Activated gamma-delta T cell treated with Interleukin-2 at 50 U/mL for 16 hours (primary cell): Measurements from ENCODE around the gene ROR2.
"Not testable (repeated sequence)": the region's sequence is repeated elsewhere in the genome, so short reads cannot be mapped to it uniquely, and the experiment has no call there.

Experiments
- DNase-seq: peaks from one replicate; pipeline ENCODE4 v3.0.0-alpha.2; 2020

The ROR2 gene

DNA sequence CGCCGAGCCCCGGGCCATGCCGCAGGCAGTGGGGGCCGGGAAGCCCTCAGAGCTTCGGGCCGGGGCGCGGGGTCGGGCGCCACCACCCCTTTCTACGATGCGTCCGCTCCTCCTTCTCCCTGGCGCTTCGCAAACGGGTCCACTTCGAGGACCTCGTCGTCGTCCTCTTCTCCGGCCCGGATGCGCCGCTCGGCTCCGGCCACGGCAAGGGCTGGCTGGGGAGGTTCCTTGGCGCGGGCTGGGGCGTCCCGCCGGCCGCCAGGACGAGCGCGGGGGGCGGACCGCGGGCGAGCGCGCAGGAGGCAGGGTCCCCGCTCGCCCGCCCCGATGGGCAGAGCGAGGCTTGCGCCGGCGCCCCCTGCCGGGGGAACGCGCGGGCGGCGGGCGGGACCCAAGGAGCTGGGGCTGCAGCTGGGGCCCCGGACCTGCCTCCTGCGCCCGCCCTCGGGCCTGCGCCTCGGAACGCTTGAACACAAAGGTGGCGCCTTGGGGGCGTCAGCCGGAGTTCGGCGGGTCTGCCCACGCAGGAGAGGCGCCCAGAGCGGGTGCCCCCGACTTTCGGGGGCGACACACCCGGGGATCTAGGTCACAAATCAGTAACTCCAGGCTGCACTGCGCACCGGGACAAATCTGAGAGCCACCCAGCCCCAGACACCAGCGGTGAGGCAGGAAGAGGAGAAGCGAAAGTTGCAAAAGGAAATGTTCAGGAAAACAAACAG is at the start of gene ROR2:
ROR2 (minus strand) TSS at position 283 of the 719 bp plus-strand sequence.
- peak; percentile 17 for DNase-seq

DNA sequence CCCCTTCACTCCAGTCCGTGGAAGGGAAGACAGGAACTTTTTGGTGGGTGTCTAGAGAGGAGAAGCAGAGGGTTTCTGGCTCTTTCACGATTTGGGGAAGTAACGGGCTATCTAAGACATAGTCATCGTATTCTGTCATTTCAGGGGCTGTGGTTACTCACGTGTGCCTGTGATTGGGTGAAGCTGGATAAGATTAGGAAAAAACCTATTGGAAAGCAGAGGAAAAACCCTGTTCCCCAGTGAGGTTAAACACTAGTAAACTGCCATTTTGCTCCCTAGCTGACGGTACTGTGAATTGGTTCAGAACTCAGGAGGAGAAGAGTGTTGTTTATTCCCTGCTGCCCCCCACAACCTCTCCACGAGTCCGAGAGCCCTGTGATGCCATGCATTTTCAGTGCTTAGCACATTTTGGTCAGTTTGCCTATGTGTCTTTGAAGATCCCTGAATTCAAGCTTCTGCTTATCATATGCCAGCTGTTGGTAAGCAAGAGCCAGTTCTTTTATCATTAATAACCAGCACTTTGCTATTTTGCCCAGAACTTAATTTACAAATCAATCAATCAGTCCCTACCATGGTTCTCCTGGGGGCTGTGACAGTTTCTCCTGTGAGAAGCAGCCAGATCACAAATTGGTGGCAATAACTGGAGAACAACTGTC is 45.1 kb upstream of the ROR2 start:
- DNase-seq: no peak

- no peak for DNase-seq
Measured at GRCh38 chr9:91994422-91994821, 44.4 kb upstream of the ROR2 start.

DNA sequence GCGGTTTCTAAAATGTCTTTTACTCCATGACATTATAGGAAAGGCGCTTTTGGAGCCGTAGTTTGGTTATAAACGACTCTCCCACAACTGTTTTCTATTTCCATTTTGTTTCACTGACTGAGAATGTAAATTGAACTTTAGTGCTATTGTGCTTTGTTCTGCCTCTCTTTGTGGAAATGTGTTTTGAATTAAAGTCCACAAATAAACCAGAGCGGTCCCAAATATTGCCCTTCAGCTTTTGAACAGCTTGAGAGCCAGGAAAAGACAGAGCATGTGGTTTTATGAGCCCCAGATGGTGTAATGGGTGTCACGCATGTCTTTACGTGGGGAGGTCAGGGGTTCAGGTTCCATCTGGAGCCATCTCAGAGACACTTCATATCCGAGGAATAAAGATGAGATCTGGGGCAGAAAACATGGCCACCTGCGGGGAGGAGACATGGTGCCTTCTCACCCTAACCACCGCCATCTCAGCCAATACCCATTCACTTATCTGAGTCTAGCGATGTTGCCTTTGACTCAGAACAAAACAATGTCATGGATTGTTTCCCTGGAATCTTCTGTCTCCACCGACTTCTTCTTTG is 42.5 kb upstream of the ROR2 start:
- no peak for DNase-seq

- DNase-seq: no peak
Measured at GRCh38 chr9:91991721-91992341, 41.8 kb upstream of the ROR2 start.

- no peak for DNase-seq
Measured at GRCh38 chr9:91986248-91986647, 36.2 kb upstream of the ROR2 start.

DNA sequence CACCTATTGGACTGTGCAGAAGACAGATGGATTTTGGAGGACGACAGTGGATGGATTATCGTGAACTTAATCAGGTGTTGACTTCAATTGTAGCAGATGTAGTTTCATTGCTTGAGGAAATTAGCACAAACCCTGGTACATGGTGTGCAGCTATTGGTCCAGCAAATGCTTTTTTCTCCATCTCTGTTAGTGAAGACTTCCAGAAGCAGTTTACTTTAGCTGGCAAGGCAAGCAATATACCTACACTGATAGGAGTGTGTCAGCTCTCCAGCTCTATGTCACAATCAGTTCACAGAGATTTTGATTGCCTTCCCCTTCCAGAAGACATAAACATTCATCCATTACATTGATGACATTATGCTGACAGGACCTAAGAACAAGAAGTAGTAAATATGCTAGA is 35.7 kb upstream of the ROR2 start:
- no peak for DNase-seq

DNA sequence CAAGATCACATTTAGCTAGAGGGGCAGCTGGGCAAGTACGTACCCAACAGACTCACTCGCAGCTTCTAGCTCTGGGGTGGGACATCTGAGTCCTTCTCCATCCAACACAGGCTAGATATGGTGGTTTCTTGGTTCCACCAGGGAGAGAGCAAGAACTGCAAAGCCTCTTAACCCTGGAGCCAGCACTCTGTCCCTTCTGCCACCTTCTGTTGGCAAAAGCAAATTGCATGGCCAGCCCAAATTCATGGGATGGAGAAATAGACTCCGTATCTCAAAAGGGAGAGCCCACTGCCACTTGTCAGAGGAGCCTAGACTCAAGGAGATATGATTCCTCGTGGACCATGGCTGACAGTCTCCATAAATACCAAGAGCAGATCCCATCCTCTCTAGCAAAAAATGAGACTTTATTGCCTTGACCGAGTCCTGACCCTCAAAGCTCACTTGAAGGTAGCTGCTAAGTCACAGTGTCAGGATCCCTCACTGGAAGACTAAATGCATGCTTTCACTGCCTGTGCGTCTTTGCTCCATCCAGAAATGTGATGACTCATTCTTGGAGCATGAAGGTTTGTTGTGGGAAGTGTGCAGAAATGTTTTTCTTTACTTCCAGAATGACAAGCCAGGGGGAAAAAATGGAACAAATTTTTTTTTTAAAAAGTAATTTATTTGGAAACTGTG is 28.8 kb upstream of the ROR2 start:
- DNase-seq: no peak

- not testable (repeated sequence) for DNase-seq
Measured at GRCh38 chr9:91975254-91975653, 25.2 kb upstream of the ROR2 start.

GRCh38 chr9:91972711-91973110 is 22.7 kb upstream of the ROR2 start:
- DNase-seq: no peak

GRCh38 chr9:91972076-91972626 is 22.1 kb upstream of the ROR2 start:
- DNase-seq: no peak

- no peak for DNase-seq
Measured at GRCh38 chr9:91967259-91967658, 17.2 kb upstream of the ROR2 start.

DNA sequence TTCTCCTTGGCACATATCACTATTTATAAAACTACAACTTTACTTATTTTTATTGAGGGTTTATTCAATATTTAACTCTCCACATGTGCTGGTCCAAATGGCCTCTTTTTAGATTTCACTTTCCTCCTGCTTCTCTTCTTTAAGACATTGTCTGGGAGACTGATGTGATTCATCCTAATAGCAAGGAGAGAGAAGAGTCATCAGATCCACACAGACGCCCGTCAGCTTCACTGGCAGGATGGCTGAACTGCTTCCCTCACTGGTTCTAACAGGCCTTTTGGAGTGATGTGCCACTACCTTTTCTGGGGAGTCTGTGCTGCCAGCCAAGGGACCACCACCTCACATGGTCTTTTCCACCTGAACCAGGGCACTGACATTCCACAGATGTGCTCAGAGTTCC is 16.5 kb upstream of the ROR2 start:
- DNase-seq: no peak

- no peak for DNase-seq
Measured at GRCh38 chr9:91963711-91964240, 13.7 kb upstream of the ROR2 start.

- no peak for DNase-seq
Measured at GRCh38 chr9:91960367-91960766, 10.3 kb upstream of the ROR2 start.

GRCh38 chr9:91958174-91958573 is 8.1 kb upstream of the ROR2 start:
- DNase-seq: no peak

- no peak for DNase-seq
Measured at GRCh38 chr9:91954841-91955471, 4.9 kb upstream of the ROR2 start.

DNA sequence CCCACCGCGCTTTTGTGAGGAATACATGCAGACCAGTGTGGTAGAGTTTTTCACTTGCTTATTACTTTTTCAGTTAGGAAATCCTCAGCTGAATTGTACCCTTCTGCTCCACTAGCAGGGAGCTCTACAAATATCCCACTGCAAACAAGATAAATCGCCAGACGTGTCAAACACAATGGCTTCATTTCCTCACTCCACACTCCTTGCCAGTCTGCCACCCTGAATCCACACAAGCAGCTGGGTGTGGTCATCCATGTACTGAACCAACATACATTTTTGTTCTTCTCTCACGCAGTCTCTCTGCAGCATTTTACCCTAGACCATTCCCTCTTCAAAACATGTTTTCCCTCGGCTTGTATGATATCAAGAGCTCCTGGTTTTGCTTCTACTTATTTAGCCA is 3.7 kb upstream of the ROR2 start:
- no peak for DNase-seq

DNA sequence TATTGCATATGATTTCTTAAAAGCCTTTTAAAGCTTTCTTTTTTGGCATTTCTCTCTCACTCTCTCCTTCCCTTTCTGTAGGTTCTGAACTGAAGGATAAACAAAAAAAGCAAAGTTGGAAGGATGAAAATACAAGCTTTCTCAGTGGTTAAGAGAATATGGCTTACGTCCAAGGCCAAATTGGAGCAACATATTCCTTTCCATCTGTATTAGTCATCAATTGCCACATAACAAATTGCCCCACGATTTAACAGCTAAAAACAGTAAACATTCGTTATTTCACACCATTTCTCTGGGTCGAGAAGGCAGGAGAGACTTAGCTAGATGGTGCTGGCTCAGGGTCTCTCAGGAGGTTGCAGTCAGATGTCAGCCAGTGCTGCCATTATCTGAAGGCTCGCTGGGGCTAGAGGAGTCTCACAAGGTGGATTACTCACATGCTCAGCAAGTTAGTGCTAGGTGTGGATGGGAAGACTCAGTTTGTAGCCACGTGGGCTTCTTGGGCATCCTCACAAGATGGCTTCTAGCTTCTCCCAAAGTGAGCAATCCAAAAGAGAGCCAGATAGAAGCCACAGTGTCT is 2.0 kb upstream of the ROR2 start:
- DNase-seq: no peak

DNA sequence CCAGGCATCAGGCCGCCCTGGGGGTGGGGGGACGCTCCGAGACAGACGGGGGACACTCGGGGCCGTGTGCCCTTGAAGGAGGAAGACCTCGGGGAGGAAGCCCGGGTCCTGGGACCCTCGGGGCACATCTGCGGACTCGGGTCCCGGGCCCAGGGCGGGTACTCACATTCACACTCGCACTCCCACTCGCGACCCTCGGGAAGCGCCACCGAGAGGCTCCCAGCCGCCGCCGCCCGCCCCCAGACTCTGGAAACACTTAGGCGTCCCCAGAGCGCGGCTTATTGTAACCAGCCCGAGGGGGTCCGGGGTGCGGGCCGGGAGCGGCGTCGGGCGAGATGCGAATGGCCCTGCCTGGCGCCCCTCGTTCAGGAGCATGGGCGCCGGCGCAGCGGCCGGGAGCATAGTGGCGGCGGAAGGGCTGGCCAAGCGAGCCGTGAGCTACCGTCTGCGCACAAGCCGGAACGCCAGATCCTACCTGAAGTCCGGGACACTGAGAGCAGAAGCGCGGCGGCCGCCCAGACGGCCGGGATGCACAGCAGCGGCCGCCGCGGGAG is 559 bp downstream of the ROR2 start:
- no peak for DNase-seq

DNA sequence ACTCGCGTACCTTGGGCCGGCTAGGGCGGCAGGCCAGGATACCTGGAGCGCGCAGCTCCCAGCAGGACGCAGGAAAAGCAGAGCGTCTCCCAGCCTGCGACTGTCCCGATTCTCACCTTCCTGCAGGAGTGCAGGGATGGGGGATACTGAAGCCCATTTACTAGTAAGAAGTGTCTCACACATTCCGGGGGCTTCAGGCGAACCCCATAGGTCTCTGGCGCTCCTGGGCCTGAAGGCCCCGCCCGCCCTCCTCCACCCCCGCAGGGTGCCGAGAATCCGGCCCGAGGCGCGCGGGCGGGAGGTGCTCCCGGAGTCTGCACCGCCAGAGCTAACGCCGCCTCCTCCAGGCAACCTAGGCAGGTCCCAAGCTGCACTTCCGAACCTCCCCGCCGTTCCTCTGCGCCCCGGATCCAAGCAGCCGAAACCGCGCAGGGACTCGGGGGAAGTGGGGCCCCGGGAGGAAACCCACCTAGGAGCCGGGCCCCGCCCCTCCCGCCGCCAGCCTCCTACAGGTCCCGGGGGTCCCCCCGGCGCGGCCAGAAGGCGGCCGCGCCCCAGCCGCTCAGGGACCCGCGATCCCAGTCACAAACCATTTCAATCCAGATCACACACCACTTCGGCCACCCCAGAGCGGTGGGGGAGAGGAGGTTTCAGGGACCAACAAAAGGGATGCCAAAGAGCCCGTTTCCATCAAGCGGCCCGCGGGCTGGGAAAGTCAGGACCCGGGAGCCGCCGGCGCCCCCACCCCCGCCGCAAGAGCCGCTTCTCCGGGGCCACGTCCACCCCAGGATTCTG is 1.2 kb downstream of the ROR2 start:
- no peak for DNase-seq
